Prostate gland (tissue), 2 donors: ENCODE measurements around the gene FOXD2. TPM values are rescaled to one million over a fixed set of nuclear protein-coding genes. Genes with fewer than 3 reads are reported as not detected.
A peak's percentile ranks its signal among the peaks of the same experiment; 100 is the strongest.

Source experiments
- DNase-seq: peaks from one replicate; pipeline ENCODE4 v3.0.0-alpha.2; 2019; ENCODE audit warnings: low spot score
- H3K27ac ChIP-seq, 2 donors: fragments of 200-600 bp; sonication (generic); 2 replicates each; pipeline ENCODE4 v1.5.1; 2017 to 2019
- H3K27me3 ChIP-seq: fragments of 200-600 bp; sonication (generic); replicated peaks from 2 replicates; pipeline ENCODE4 v1.5.1; 2019; ENCODE audit not compliant: insufficient read depth
- H3K36me3 ChIP-seq, 2 donors: fragments of 200-600 bp; sonication (generic); 1 replicate in 1 of 2; 2 replicates in 1 of 2; pipeline versions ENCODE4 v1.5.1 to v1.8.1; 2017 to 2019
- H3K4me1 ChIP-seq: fragments of 200-600 bp; sonication (generic); replicated peaks from 2 replicates; pipeline ENCODE4 v1.5.1; 2019
- H3K4me3 ChIP-seq, 2 donors: fragments of 200-600 bp; sonication (generic); 2 replicates each; pipeline ENCODE4 v1.5.1; 2017 to 2019
- H3K9me3 ChIP-seq: fragments of 200-600 bp; sonication (generic); 2 replicates; pipeline ENCODE4 v1.5.1; 2017
- POLR2A ChIP-seq: fragments of 450-650 bp; IDR thresholded peaks from one replicate; pipeline ENCODE4 v1.6.1; 2016; ENCODE audit warnings: antibody characterized with exemption, mild to moderate bottlenecking
- POLR2AphosphoS5 ChIP-seq: sonication (generic); formaldehyde crosslinking; IDR thresholded peaks from one replicate; pipeline ENCODE4 v1.6.1; 2017; ENCODE audit warnings: antibody characterized with exemption
- WGBS: methylation state at CpG from one replicate; pipeline ENCODE4 v1.1.5; 2018; 5-methylcytosine and 5-hydroxymethylcytosine counted together
- intact Hi-C: fragments of 100-400 bp; cut with DNase I; formaldehyde crosslinking; loops from one replicate; pipeline ENCODE4 v1.14.2; 2022
- total RNA-seq, 2 donors: library from RNA; depleted of rRNA; stranded (reverse); fragments of >200 nt; gene quantifications; one replicate each; pipeline ENCODE4 v1.1.0, GENCODE V29; 2016
- TF ChIP-seq, protein P1 (sequence below), 4 experiments: fragments of 200-600 bp in 2 of 4; fragments of 450-650 bp in 2 of 4; sonication (generic) in 2 of 4; IDR thresholded peaks; 1 replicate in 3 of 4; 2 replicates in 1 of 4; pipeline ENCODE4 v1.5.1; 2016 to 2019; ENCODE audit warnings: antibody characterized with exemption in 4 of 4, mild to moderate bottlenecking in 2 of 4, moderate library complexity in 2 of 4

FOXD2 gene
- total RNA-seq, 2 donors from 2014 or later = 1.2 to 1.8 TPM

DNA sequence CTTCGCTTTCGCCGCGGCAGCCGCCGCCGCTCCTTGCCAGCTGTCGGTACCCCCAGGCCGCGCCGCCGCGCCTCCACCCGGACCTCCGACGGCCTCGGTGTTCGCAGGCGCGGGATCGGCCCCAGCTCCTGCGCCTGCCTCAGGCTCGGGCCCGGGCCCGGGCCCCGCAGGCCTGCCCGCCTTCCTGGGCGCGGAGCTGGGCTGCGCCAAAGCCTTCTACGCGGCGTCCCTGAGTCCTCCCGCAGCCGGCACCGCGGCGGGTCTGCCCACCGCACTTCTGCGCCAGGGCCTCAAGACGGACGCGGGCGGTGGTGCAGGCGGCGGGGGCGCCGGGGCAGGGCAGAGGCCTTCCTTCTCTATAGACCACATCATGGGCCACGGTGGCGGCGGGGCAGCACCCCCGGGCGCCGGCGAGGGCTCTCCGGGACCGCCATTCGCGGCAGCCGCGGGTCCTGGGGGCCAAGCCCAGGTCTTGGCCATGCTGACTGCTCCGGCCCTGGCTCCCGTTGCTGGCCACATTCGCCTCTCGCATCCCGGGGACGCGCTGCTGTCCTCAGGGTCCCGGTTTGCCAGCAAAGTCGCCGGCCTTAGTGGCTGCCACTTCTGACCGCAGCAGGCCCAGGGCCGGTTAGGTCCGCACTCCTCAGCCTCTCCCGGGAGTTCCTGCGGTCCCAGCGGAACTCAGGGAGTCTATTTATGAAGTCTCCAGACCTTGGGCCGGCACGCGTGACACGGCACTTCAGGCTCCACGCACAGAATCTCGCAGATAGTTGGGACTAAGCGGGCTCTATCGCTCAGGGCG lies 1.4 kb downstream of the FOXD2 start:
- H3K36me3 ChIP-seq = no peaks in the 10 kb centered on the region
- H3K27ac ChIP-seq = peak overlapping the region; percentile 29 to 49
- peaks cover 30% of the 10 kb centered on the region for H3K27me3 ChIP-seq
- no peaks in the 10 kb centered on the region for H3K9me3 ChIP-seq
- no peaks in the 10 kb centered on the region for H3K4me1 ChIP-seq
- 8% methylated on average over 46 of the region's 86 CpGs for WGBS
- peak overlapping the region; percentile 47 to 57 for H3K4me3 ChIP-seq
- TF ChIP-seq, protein P1, sequence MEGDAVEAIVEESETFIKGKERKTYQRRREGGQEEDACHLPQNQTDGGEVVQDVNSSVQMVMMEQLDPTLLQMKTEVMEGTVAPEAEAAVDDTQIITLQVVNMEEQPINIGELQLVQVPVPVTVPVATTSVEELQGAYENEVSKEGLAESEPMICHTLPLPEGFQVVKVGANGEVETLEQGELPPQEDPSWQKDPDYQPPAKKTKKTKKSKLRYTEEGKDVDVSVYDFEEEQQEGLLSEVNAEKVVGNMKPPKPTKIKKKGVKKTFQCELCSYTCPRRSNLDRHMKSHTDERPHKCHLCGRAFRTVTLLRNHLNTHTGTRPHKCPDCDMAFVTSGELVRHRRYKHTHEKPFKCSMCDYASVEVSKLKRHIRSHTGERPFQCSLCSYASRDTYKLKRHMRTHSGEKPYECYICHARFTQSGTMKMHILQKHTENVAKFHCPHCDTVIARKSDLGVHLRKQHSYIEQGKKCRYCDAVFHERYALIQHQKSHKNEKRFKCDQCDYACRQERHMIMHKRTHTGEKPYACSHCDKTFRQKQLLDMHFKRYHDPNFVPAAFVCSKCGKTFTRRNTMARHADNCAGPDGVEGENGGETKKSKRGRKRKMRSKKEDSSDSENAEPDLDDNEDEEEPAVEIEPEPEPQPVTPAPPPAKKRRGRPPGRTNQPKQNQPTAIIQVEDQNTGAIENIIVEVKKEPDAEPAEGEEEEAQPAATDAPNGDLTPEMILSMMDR (IDR thresholded peaks at IDR 0.05) = no peak
- TF ChIP-seq POLR2A (no peak), POLR2AphosphoS5 (no peak)
- no peak for DNase-seq
- intact Hi-C loops = loop anchor here (5.0 kb wide), 1 partner anchor 138 kb away; no protein-coding TSS in a partner anchor

DNA sequence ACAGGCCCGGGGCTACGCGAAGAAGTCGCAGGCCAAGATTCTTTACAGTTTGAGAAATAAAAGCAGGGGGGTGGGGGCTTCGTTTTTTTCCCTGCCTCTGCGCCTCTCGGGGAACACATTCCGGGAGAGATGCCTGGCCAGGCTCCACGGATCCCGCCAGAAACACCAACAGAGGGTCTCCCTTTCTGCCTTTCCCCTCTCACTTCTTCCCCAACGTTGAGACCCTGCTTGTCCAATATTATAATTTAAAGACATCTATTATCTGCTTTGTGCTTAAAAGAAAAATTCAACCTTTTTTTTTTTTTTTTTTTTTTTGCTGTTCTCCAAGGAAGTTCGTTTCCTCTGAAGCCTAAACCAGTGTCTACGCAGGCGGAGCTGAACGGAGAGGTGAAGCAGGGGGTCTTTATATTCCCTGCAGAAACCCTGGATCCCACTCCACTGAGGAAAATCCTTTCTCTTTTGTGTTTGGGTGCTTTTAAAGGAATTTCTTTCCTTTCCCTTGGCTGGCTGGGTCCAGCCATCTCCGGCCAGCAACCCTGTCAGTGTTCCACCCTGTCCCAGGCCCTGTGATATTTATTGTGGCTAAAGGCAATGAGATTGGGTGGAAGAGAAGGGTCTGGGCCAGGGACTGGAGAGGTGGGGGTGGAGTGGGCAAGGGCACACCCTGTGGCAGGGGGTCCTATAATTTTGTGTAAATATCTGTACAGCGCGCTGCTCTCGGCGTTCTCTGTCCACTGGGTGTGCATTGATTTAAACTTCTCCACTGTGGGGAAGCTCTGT lies 2.2 kb downstream of the FOXD2 start:
- peak overlapping the region; percentile 29 to 49 for H3K27ac ChIP-seq
- no peak for DNase-seq
- H3K4me1 ChIP-seq = peaks cover 3% of the 10 kb centered on the region
- peak overlapping the region; percentile 47 to 57 for H3K4me3 ChIP-seq
- no peaks in the 10 kb centered on the region for H3K9me3 ChIP-seq
- peaks cover 35% of the 10 kb centered on the region for H3K27me3 ChIP-seq
- 60% methylated on average over 20 of the region's 20 CpGs for WGBS
- no peaks in the 10 kb centered on the region for H3K36me3 ChIP-seq
- TF ChIP-seq POLR2AphosphoS5 = no peak
- no peak for TF ChIP-seq POLR2A
- TF ChIP-seq, protein P1 (IDR thresholded peaks at IDR 0.05) = no peak
- intact Hi-C loops = loop anchor here (5.0 to 10.0 kb wide), 2 partner anchors 65 to 137 kb away; no protein-coding TSS in a partner anchor

DNA sequence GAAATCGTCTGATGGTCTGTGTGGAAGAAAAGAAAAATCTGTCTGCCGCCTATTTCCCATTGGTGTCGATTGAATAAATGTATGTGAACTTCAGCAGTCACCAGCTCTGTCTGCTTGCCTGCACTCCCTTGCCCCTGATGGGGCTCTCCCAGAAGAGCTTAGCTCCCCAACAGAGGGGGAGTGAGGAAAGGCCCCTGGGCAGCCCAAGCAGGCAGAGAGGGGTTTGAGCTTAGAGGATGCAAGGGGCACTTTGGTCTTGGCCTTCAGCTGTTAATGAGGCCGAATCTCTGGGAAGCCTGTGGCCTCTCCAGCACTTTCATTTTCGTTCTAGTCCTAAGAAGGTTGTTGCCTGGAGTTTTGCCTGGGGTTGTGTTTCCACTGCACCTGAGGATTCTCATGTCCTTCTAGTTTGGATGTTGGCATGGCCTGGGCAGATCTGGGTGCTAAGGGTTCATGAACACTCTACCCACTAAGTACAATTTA lies 2.8 kb downstream of the FOXD2 start:
- peaks cover 3% of the 10 kb centered on the region for H3K4me1 ChIP-seq
- TF ChIP-seq POLR2AphosphoS5 (no peak), POLR2A (no peak)
- TF ChIP-seq, protein P1 (IDR thresholded peaks at IDR 0.05) = no peak

DNA sequence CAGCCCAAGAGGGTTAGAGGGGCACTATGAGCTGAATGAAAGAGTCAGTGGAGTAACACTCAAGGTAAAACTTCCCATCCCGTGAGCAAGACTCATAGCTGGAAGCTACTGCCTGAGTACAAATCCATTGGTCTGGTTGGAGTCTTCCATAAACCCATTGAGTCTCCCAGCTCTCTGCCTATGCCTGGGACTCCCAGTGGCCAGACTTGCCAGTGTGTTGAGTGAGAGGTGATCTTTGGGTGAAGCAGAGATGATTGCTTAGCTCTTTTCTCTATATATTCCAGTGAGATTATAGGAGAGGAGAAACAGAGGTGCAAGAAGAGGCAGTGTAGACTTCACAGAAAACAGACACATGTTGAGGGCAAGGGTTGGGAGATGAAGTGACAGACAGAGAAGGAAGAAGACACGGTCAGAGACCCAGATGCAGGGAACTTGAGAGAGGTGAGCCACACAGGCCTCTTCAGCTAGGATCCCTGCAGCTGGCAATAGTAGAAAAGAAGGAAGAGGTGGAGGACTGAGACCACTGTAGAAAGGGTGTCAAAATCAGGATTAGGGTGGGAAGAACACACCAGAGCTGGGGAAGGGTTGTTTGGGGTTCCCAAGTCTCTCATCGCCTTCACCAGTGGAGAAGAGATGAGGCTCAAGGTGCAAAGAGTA lies 3.7 kb downstream of the FOXD2 start:
- Histone ChIP-seq H3K4me3 (no peak overlapping the region), H3K27ac (no peak overlapping the region), H3K27me3 (peaks cover 40% of the 10 kb centered on the region), H3K4me1 (peaks cover 3% of the 10 kb centered on the region), H3K36me3 (no peaks in the 10 kb centered on the region), H3K9me3 (no peaks in the 10 kb centered on the region)
- intact Hi-C loops = loop anchor here (10.0 kb wide), 1 partner anchor 63 kb away; no protein-coding TSS in a partner anchor
- no peak for DNase-seq
- TF ChIP-seq, protein P1 (IDR thresholded peaks at IDR 0.05) = no peak
- no peak for TF ChIP-seq POLR2A
- no peak for TF ChIP-seq POLR2AphosphoS5
- WGBS = 91% methylated on average over 3 of the region's 3 CpGs

More for the DNA sequence above, 2.8 kb downstream of the FOXD2 start:
- Histone ChIP-seq H3K36me3 (no peaks in the 10 kb centered on the region), H3K27ac (peak overlapping the region in 1 of 2 donors; percentile 29), H3K9me3 (no peaks in the 10 kb centered on the region), H3K4me3 (peak overlapping the region in 1 of 2 donors; percentile 47), H3K27me3 (peaks cover 38% of the 10 kb centered on the region)
- intact Hi-C loops = loop anchor here (10.0 kb wide), 1 partner anchor 64 kb away; no protein-coding TSS in a partner anchor
- DNase-seq = no peak
- WGBS = 61% methylated on average over 5 of the region's 5 CpGs
